Measurements from ENCODE around the gene TDG. TPM values are rescaled to one million over a fixed set of nuclear protein-coding genes. Genes with fewer than 3 reads are reported as not detected.
"Not testable (repeated sequence)": the region's sequence is repeated elsewhere in the genome, so short reads cannot be mapped to it uniquely, and the experiment has no call there.

TDG gene
- total RNA-seq, 1 experiment from 2014 or later = 38.9 TPM

DNA sequence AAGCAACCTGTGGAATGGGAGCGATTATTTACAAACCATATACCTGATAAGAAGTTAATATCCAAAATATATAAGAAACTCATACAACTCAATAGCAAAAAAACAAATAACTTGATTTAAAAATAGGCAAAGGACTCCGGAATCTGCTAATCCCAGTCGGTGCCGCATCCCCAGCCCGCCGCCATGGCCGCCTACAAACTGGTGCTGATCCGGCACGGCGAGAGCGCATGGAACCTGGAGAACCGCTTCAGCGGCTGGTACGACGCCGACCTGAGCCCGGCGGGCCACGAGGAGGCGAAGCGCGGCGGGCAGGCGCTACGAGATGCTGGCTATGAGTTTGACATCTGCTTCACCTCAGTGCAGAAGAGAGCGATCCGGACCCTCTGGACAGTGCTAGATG, 64.9 kb downstream of the TDG start:
- not testable (repeated sequence) for H3K79me2 ChIP-seq (ENCODE audit: low read length); H4K20me1 ChIP-seq (ENCODE audit: insufficient read depth, low read depth, low read length); H3K9me2 ChIP-seq (replicated peaks; ENCODE audit: insufficient read depth, low read length); H3K27ac ChIP-seq (ENCODE audit: low read length); H3K9ac ChIP-seq (ENCODE audit: low read length); H3K36me3 ChIP-seq (ENCODE audit: insufficient read depth, low read length); H3K9me3 ChIP-seq (ENCODE audit: low read length); H3K4me1 ChIP-seq (ENCODE audit: low read length); H2AFZ ChIP-seq (ENCODE audit: low read length); H3K27me3 ChIP-seq (ENCODE audit: low read length); H3K4me3 ChIP-seq (ENCODE audit: low read length); H3K4me2 ChIP-seq (ENCODE audit: low read depth, low read length, poor library complexity, severe bottlenecking); DNase-seq

- not testable (repeated sequence) for H3K36me3 ChIP-seq (ENCODE audit: insufficient read depth, low read length); H2AFZ ChIP-seq (ENCODE audit: low read length); H3K4me3 ChIP-seq (ENCODE audit: low read length); H3K9ac ChIP-seq (ENCODE audit: low read length); H3K4me1 ChIP-seq (ENCODE audit: low read length); H4K20me1 ChIP-seq (ENCODE audit: insufficient read depth, low read depth, low read length); DNase-seq; H3K27ac ChIP-seq (ENCODE audit: low read length); H3K9me2 ChIP-seq (replicated peaks; ENCODE audit: insufficient read depth, low read length); H3K9me3 ChIP-seq (ENCODE audit: low read length); H3K27me3 ChIP-seq (ENCODE audit: low read length); H3K79me2 ChIP-seq (ENCODE audit: low read length); H3K4me2 ChIP-seq (ENCODE audit: low read depth, low read length, poor library complexity, severe bottlenecking)
These were observed 70.5 kb downstream of the TDG start for GRCh38 chr12:104036143-104036542.

Other genes starting within 250 kb of the TDG start
- 1.5 and 1.7 TPM in 2 replicates for gene NT5DC3, start 124.6 kb upstream of the TDG start, total RNA-seq (2014; rRNA removed; shearing (Covaris generic); ENCODE audit: low replicate concordance)
- gene HSP90B1, start 35.5 kb upstream of the TDG start, total RNA-seq (2014; rRNA removed; shearing (Covaris generic); ENCODE audit: low replicate concordance) = 327 and 334 TPM in 2 replicates
- not detected in 2 replicates for gene GLT8D2, start 84.3 kb downstream of the TDG start, total RNA-seq (2014; rRNA removed; shearing (Covaris generic); ENCODE audit: low replicate concordance)
- 9.6 and 17.2 TPM in 2 replicates for gene HCFC2, start 98.7 kb downstream of the TDG start, total RNA-seq (2014; rRNA removed; shearing (Covaris generic); ENCODE audit: low replicate concordance)
- 15.5 and 27.0 TPM in 2 replicates for gene NFYB, start 172.3 kb downstream of the TDG start, total RNA-seq (2014; rRNA removed; shearing (Covaris generic); ENCODE audit: low replicate concordance)
- 54.6 and 69.4 TPM in 2 replicates for gene TXNRD1, start 249.9 kb downstream of the TDG start, total RNA-seq (2014; rRNA removed; shearing (Covaris generic); ENCODE audit: low replicate concordance)